ENCODE results near the gene PRDM16.

The PRDM16 gene

GRCh38 chr1:3068564-3069431 lies at the start of gene PRDM16:
PRDM16 (plus strand) TSS chr1:3069203; CDS start chr1:3069260, 57 bp downstream.
- H3K27me3 ChIP-seq (ENCODE audit: control insufficient read depth, insufficient read depth, low read length) = peaks cover 47% of the 10 kb centered on the region
- H3K36me3 ChIP-seq (ENCODE audit: control insufficient read depth, insufficient read depth, low read length) = no peaks in the 10 kb centered on the region
- peaks cover 3% of the 10 kb centered on the region for H3K4me1 ChIP-seq (ENCODE audit: control insufficient read depth, insufficient read depth, low read length)
- H3K27ac ChIP-seq (ENCODE audit: low read depth, low read length) = peak within 1 kb of the TSS; percentile 40
- peak within 1 kb of the TSS; percentile 60 for H3K4me3 ChIP-seq (ENCODE audit: low read length)
- no peak within 1 kb of the TSS for H3K9ac ChIP-seq (ENCODE audit: low read length)

GRCh38 chr1:3019516-3020051 lies 49.4 kb upstream of the PRDM16 start:
- Histone ChIP-seq H3K4me3 (ENCODE audit: low read length) (no peak overlapping the region), H3K27me3 (ENCODE audit: control insufficient read depth, insufficient read depth, low read length) (peaks cover 14% of the 10 kb centered on the region), H3K27ac (ENCODE audit: low read depth, low read length) (no peak overlapping the region), H3K36me3 (ENCODE audit: control insufficient read depth, insufficient read depth, low read length) (no peaks in the 10 kb centered on the region), H3K4me1 (ENCODE audit: control insufficient read depth, insufficient read depth, low read length) (no peaks in the 10 kb centered on the region), H3K9ac (ENCODE audit: low read length) (no peak overlapping the region)

GRCh38 chr1:3020263-3020909 lies 48.6 kb upstream of the PRDM16 start:
- Histone ChIP-seq H3K36me3 (ENCODE audit: control insufficient read depth, insufficient read depth, low read length) (no peaks in the 10 kb centered on the region), H3K27ac (ENCODE audit: low read depth, low read length) (no peak overlapping the region), H3K9ac (ENCODE audit: low read length) (no peak overlapping the region), H3K4me1 (ENCODE audit: control insufficient read depth, insufficient read depth, low read length) (no peaks in the 10 kb centered on the region), H3K27me3 (ENCODE audit: control insufficient read depth, insufficient read depth, low read length) (peaks cover 6% of the 10 kb centered on the region), H3K4me3 (ENCODE audit: low read length) (no peak overlapping the region)

GRCh38 chr1:3021233-3021671 lies 47.8 kb upstream of the PRDM16 start, which contains the start of gene ACTRT2:
ACTRT2 (plus strand) TSS chr1:3021467; CDS start chr1:3021687, 220 bp downstream.
- Histone ChIP-seq H3K27me3 (ENCODE audit: control insufficient read depth, insufficient read depth, low read length) (peaks cover 5% of the 10 kb centered on the region), H3K27ac (ENCODE audit: low read depth, low read length) (no peak within 1 kb of the TSS), H3K4me1 (ENCODE audit: control insufficient read depth, insufficient read depth, low read length) (no peaks in the 10 kb centered on the region), H3K4me3 (ENCODE audit: low read length) (no peak within 1 kb of the TSS), H3K9ac (ENCODE audit: low read length) (no peak within 1 kb of the TSS), H3K36me3 (ENCODE audit: control insufficient read depth, insufficient read depth, low read length) (no peaks in the 10 kb centered on the region)

GRCh38 chr1:3021801-3022401 lies 47.1 kb upstream of the PRDM16 start:
- Histone ChIP-seq H3K4me1 (ENCODE audit: control insufficient read depth, insufficient read depth, low read length) (no peaks in the 10 kb centered on the region), H3K4me3 (ENCODE audit: low read length) (no peak overlapping the region), H3K27me3 (ENCODE audit: control insufficient read depth, insufficient read depth, low read length) (peaks cover 5% of the 10 kb centered on the region), H3K9ac (ENCODE audit: low read length) (no peak overlapping the region), H3K27ac (ENCODE audit: low read depth, low read length) (no peak overlapping the region), H3K36me3 (ENCODE audit: control insufficient read depth, insufficient read depth, low read length) (no peaks in the 10 kb centered on the region)

- no peak overlapping the region for H3K27ac ChIP-seq (ENCODE audit: low read depth, low read length)
- no peaks in the 10 kb centered on the region for H3K4me1 ChIP-seq (ENCODE audit: control insufficient read depth, insufficient read depth, low read length)
- H3K27me3 ChIP-seq (ENCODE audit: control insufficient read depth, insufficient read depth, low read length) = peaks cover 3% of the 10 kb centered on the region
- no peaks in the 10 kb centered on the region for H3K36me3 ChIP-seq (ENCODE audit: control insufficient read depth, insufficient read depth, low read length)
- no peak overlapping the region for H3K9ac ChIP-seq (ENCODE audit: low read length)
- no peak overlapping the region for H3K4me3 ChIP-seq (ENCODE audit: low read length)
Measured at GRCh38 chr1:3022511-3022973, 46.5 kb upstream of the PRDM16 start.

GRCh38 chr1:3022976-3023375 lies 46.0 kb upstream of the PRDM16 start:
- no peak overlapping the region for H3K9ac ChIP-seq (ENCODE audit: low read length)
- no peak overlapping the region for H3K27ac ChIP-seq (ENCODE audit: low read depth, low read length)
- H3K27me3 ChIP-seq (ENCODE audit: control insufficient read depth, insufficient read depth, low read length) = peaks cover 3% of the 10 kb centered on the region
- no peaks in the 10 kb centered on the region for H3K36me3 ChIP-seq (ENCODE audit: control insufficient read depth, insufficient read depth, low read length)
- no peaks in the 10 kb centered on the region for H3K4me1 ChIP-seq (ENCODE audit: control insufficient read depth, insufficient read depth, low read length)
- H3K4me3 ChIP-seq (ENCODE audit: low read length) = no peak overlapping the region

GRCh38 chr1:3024019-3024418 lies 45.0 kb upstream of the PRDM16 start:
- Histone ChIP-seq H3K36me3 (ENCODE audit: control insufficient read depth, insufficient read depth, low read length) (no peaks in the 10 kb centered on the region), H3K27ac (ENCODE audit: low read depth, low read length) (no peak overlapping the region), H3K9ac (ENCODE audit: low read length) (no peak overlapping the region), H3K4me3 (ENCODE audit: low read length) (no peak overlapping the region), H3K27me3 (ENCODE audit: control insufficient read depth, insufficient read depth, low read length) (peaks cover 3% of the 10 kb centered on the region), H3K4me1 (ENCODE audit: control insufficient read depth, insufficient read depth, low read length) (no peaks in the 10 kb centered on the region)

- peaks cover 3% of the 10 kb centered on the region for H3K27me3 ChIP-seq (ENCODE audit: control insufficient read depth, insufficient read depth, low read length)
- H3K4me3 ChIP-seq (ENCODE audit: low read length) = no peak overlapping the region
- H3K27ac ChIP-seq (ENCODE audit: low read depth, low read length) = no peak overlapping the region
- H3K9ac ChIP-seq (ENCODE audit: low read length) = no peak overlapping the region
- H3K4me1 ChIP-seq (ENCODE audit: control insufficient read depth, insufficient read depth, low read length) = no peaks in the 10 kb centered on the region
- H3K36me3 ChIP-seq (ENCODE audit: control insufficient read depth, insufficient read depth, low read length) = no peaks in the 10 kb centered on the region
Measured at GRCh38 chr1:3024588-3024987, 44.4 kb upstream of the PRDM16 start.

GRCh38 chr1:3026124-3026523 lies 42.9 kb upstream of the PRDM16 start:
- no peaks in the 10 kb centered on the region for H3K4me1 ChIP-seq (ENCODE audit: control insufficient read depth, insufficient read depth, low read length)

GRCh38 chr1:3026581-3027391 lies 42.2 kb upstream of the PRDM16 start:
- no peaks in the 10 kb centered on the region for H3K4me1 ChIP-seq (ENCODE audit: control insufficient read depth, insufficient read depth, low read length)
- H3K27ac ChIP-seq (ENCODE audit: low read depth, low read length) = no peak overlapping the region
- no peak overlapping the region for H3K4me3 ChIP-seq (ENCODE audit: low read length)
- H3K27me3 ChIP-seq (ENCODE audit: control insufficient read depth, insufficient read depth, low read length) = no peaks in the 10 kb centered on the region
- no peak overlapping the region for H3K9ac ChIP-seq (ENCODE audit: low read length)
- no peaks in the 10 kb centered on the region for H3K36me3 ChIP-seq (ENCODE audit: control insufficient read depth, insufficient read depth, low read length)

More at GRCh38 chr1:3026124-3026523, 42.9 kb upstream of the PRDM16 start:
- Histone ChIP-seq H3K4me3 (ENCODE audit: low read length) (no peak overlapping the region), H3K27ac (ENCODE audit: low read depth, low read length) (no peak overlapping the region), H3K27me3 (ENCODE audit: control insufficient read depth, insufficient read depth, low read length) (no peaks in the 10 kb centered on the region), H3K9ac (ENCODE audit: low read length) (no peak overlapping the region), H3K36me3 (ENCODE audit: control insufficient read depth, insufficient read depth, low read length) (no peaks in the 10 kb centered on the region)

Data from rectal smooth muscle tissue (tissue), 1 donor.